CD4-positive, alpha-beta T cell (primary cell): Measurements from ENCODE around the gene CTNNA3. TPM values are rescaled to one million over a fixed set of nuclear protein-coding genes. Genes with fewer than 3 reads are reported as not detected.

ENCODE experiments used
- ATAC-seq: fragments of 200-7000 bp; cut with Tn5 transposase; one replicate; pipeline ENCODE4 v1.10.0; 2022; ENCODE audit warnings: mild to moderate bottlenecking; ENCODE audit not compliant: poor library complexity
- CTCF ChIA-PET: fragments of 350-600 bp; sonication (Branson Sonifier 250); formaldehyde crosslinking; loops from one replicate; lab custom pipeline; 2021; ENCODE audit warnings: antibody characterized with exemption, inconsistent platforms; lab: Charles Lee
- POLR2A ChIA-PET: fragments of 350-600 bp; sonication (Branson Sonifier 250); formaldehyde crosslinking; loops from one replicate; lab custom pipeline; 2021; ENCODE audit warnings: antibody characterized with exemption, inconsistent platforms; lab: Charles Lee
- DNase-seq, 14 experiments: peaks; one replicate each; pipeline ENCODE4 v3.0.0-alpha.2; 2013 to 2020; ENCODE audit warnings: mixed read lengths in 2 of 14
- H3K27ac ChIP-seq, 2 donors: one replicate each; pipeline versions ENCODE4 v1.5.1 to v1.7.0; 2013; ENCODE audit warnings: low read length in 2 of 2, low read depth in 1 of 2, mild to moderate bottlenecking in 1 of 2
- H3K27me3 ChIP-seq, 2 experiments: 1 replicate in 1 of 2; 2 replicates in 1 of 2; pipeline versions ENCODE4 v1.6.1 to v1.7.0; 2013; ENCODE audit warnings: low read length in 2 of 2, control low read depth in 1 of 2, mild to moderate bottlenecking in 1 of 2, moderate library complexity in 1 of 2; ENCODE audit not compliant: insufficient read depth in 2 of 2, control insufficient read depth in 1 of 2
- H3K36me3 ChIP-seq: one replicate; pipeline ENCODE4 v1.6.1; 2013; ENCODE audit warnings: low read length, control low read depth; ENCODE audit not compliant: insufficient read depth
- H3K4me1 ChIP-seq: one replicate; pipeline ENCODE4 v1.6.1; 2013; ENCODE audit warnings: low read length, control low read depth; ENCODE audit not compliant: insufficient read depth
- H3K4me3 ChIP-seq: one replicate; pipeline ENCODE4 v1.5.1; 2013; ENCODE audit warnings: mild to moderate bottlenecking, low read length, moderate library complexity
- H3K9me3 ChIP-seq, 2 experiments: 1 replicate in 1 of 2; 2 replicates in 1 of 2; pipeline versions ENCODE4 v1.6.1 to v1.7.0; 2013; ENCODE audit warnings: low read length in 2 of 2, mild to moderate bottlenecking in 2 of 2, control low read depth in 1 of 2, moderate library complexity in 1 of 2; ENCODE audit not compliant: control insufficient read depth in 1 of 2, insufficient read depth in 1 of 2
- H3K27ac Mint-ChIP-seq: one replicate; pipeline ENCODE4 v1.8.0; 2020; ENCODE audit warnings: mixed read lengths
- H3K27me3 Mint-ChIP-seq: one replicate; pipeline ENCODE4 v1.8.0; 2021; ENCODE audit warnings: mixed read lengths
- H3K36me3 Mint-ChIP-seq: one replicate; pipeline ENCODE4 v1.8.0; 2021; ENCODE audit warnings: low read depth, mixed read lengths
- H3K4me1 Mint-ChIP-seq: one replicate; pipeline ENCODE4 v1.8.0; 2021; ENCODE audit warnings: low read depth, mixed read lengths
- H3K4me3 Mint-ChIP-seq: one replicate; pipeline ENCODE4 v1.8.0; 2020; ENCODE audit warnings: mild to moderate bottlenecking, mixed read lengths
- H3K9me3 Mint-ChIP-seq: one replicate; pipeline ENCODE4 v1.8.0; 2020; ENCODE audit warnings: mixed read lengths
- intact Hi-C, 2 experiments: fragments of 100-400 bp; cut with DNase I in 1 of 2; cut with micrococcal nuclease in 1 of 2; formaldehyde crosslinking; loops; one replicate each; pipeline versions ENCODE4 v1.15.1 to v1.9.0; 2023 to 2025; cut with DNase I, micrococcal nuclease
- microRNA-seq: library from miRNA; unstranded; fragments of <30 nt; microRNA quantifications from one replicate; pipeline ENCODE4 v1.2.0, GENCODE V29; 2021; ENCODE audit warnings: borderline microRNAs expressed, borderline replicate concordance
- total RNA-seq, 174 experiments: library from RNA in 2 of 174; stranded (reverse) in 2 of 174; gene quantifications; one replicate each; pipeline ENCODE4 v1.2.3 and lab custom pipeline; 2021 to 2026
- TF ChIP-seq, protein P1 (sequence below): fragments of 200-600 bp; IDR thresholded peaks from one replicate; pipeline ENCODE4 v1.8.0; 2022; ENCODE audit warnings: antibody characterized with exemption, mild to moderate bottlenecking

The CTNNA3 gene
- total RNA-seq, 2 experiments from 2014 or later, result 0.80 TPM; not detected in 1

DNA sequence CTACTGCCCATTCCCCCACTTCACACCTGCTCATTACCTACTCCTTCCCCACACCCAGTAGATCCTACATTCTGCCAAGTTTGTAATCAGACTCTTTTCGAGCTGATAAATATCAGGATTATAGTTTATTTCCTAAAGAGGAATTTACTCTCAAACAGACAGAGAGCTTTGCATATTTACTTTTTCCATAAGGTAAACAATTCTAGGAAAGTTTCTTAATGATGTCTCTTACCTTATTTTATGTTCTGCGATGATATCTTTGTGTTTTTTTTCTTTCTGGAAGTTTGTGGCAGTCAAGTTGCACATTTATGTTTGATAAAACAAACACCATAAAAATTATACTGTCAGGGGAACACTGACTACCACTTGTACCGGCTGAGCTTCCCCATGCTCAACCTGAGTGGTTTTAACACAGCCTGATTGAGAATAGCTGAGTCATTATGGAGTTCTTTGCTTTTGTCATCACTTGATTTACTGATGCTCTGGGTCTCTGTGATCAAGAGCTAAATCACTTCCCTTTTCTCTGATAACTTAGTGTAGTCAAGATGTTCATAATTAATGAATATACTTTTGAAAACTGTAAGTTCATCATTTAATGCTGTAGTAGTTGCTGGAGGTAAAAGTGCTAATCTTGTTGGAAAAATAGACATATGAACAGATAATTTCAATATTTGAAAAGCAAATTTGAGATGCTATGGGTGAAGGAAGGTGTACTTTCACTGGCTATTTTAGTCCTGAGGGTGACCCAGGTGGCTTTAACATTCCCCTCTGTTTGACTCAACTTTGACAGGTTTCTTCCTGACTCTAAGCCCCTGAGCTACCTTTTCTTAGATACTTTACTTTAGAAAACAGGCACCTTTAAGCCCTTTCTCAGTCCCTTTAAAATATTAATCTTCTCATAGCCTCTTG is 1804.7 kb downstream of the CTNNA3 start:
- POLR2A ChIA-PET, result no interaction called here
- Mint-ChIP-seq H3K9me3 (peaks cover 2% of the 10 kb centered on the region), H3K27me3 (no peaks in the 10 kb centered on the region), H3K4me1 (no peaks in the 10 kb centered on the region), H3K27ac (no peak overlapping the region), H3K36me3 (no peaks in the 10 kb centered on the region), H3K4me3 (no peak overlapping the region)
- ATAC-seq (no peak), DNase-seq (no peak)
- TF ChIP-seq, protein P1, sequence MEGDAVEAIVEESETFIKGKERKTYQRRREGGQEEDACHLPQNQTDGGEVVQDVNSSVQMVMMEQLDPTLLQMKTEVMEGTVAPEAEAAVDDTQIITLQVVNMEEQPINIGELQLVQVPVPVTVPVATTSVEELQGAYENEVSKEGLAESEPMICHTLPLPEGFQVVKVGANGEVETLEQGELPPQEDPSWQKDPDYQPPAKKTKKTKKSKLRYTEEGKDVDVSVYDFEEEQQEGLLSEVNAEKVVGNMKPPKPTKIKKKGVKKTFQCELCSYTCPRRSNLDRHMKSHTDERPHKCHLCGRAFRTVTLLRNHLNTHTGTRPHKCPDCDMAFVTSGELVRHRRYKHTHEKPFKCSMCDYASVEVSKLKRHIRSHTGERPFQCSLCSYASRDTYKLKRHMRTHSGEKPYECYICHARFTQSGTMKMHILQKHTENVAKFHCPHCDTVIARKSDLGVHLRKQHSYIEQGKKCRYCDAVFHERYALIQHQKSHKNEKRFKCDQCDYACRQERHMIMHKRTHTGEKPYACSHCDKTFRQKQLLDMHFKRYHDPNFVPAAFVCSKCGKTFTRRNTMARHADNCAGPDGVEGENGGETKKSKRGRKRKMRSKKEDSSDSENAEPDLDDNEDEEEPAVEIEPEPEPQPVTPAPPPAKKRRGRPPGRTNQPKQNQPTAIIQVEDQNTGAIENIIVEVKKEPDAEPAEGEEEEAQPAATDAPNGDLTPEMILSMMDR, result no peak
- intact Hi-C loops, result no loop called here
- Histone ChIP-seq H3K36me3 (no peaks in the 10 kb centered on the region), H3K4me3 (no peak overlapping the region), H3K4me1 (no peaks in the 10 kb centered on the region), H3K27me3 (no peaks in the 10 kb centered on the region), H3K27ac (no peak overlapping the region), H3K9me3 (no peaks in the 10 kb centered on the region)
- CTCF ChIA-PET, result no interaction called here

DNA sequence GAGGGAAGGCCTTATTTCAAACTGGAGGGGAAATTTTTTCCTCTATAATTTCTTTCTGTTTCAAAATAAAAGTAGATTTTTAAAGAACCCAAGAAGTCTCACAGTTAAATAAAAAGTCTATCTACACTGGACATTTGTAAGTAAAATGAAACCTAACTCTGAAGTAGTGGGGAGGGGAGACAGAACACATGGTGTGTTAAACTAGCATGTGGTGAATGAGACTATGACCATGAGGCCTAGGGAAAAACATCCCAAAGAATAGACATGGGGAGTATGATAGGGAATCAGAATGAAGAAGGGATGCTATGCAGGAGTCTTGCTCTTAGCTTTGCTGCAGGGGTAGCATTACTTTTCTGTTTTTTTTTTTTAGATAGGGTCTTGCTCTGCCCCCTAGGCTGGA is 1831.5 kb downstream of the CTNNA3 start:
- POLR2A ChIA-PET, result no interaction called here
- DNase-seq (no peak), ATAC-seq (no peak)
- Histone ChIP-seq H3K4me1 (no peaks in the 10 kb centered on the region), H3K27ac (no peak overlapping the region), H3K27me3 (no peaks in the 10 kb centered on the region), H3K4me3 (no peak overlapping the region), H3K9me3 (no peaks in the 10 kb centered on the region), H3K36me3 (no peaks in the 10 kb centered on the region)
- Mint-ChIP-seq H3K36me3 (no peaks in the 10 kb centered on the region), H3K27me3 (no peaks in the 10 kb centered on the region), H3K27ac (no peak overlapping the region), H3K4me1 (no peaks in the 10 kb centered on the region), H3K4me3 (no peak overlapping the region), H3K9me3 (peaks cover 8% of the 10 kb centered on the region)
- intact Hi-C loops, result no loop called here
- CTCF ChIA-PET, result interaction anchor here (1.0 kb wide), 1 partner anchor 13 kb away, joined by 3 read pairs; no protein-coding TSS in a partner anchor
- TF ChIP-seq, protein P1, result no peak

DNA sequence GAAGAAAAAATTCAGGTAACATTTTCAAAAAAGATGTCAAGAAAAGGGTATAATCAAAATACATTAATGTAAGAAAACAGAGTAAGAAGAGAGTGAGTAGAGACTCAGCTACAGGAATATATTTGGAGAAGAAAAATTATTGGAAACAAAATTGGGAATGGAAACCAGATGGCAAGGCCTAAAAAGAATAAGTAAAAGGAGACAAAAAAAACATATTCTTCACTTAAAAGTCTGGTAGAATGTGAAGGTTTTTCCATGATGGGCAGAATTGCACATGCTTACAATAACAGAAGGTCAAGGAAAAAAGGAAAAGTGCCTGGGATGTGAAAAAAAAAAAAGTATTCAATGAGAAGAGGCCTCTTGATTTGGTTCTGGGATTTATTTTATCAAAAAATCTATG is 1832.0 kb downstream of the CTNNA3 start:
- Mint-ChIP-seq H3K36me3 (no peaks in the 10 kb centered on the region), H3K27me3 (no peaks in the 10 kb centered on the region), H3K27ac (no peak overlapping the region), H3K4me1 (no peaks in the 10 kb centered on the region), H3K9me3 (peaks cover 8% of the 10 kb centered on the region), H3K4me3 (no peak overlapping the region)
- H3K36me3 ChIP-seq, result no peaks in the 10 kb centered on the region
- CTCF ChIA-PET, result no interaction called here
- H3K9me3 ChIP-seq, result no peaks in the 10 kb centered on the region
- H3K4me1 ChIP-seq, result no peaks in the 10 kb centered on the region
- no peak for ATAC-seq
- no peaks in the 10 kb centered on the region for H3K27me3 ChIP-seq
- POLR2A ChIA-PET, result no interaction called here
- intact Hi-C loops, result no loop called here
- DNase-seq, result no peak
- H3K4me3 ChIP-seq, result no peak overlapping the region
- TF ChIP-seq, protein P1, result no peak
- no peak overlapping the region for H3K27ac ChIP-seq

Small RNA genes within 50 kb of the gene (microRNA-seq; reads per million reads assigned to microRNA genes)
- gene MIR7151, result not detected

Other genes with a start within 250 kb of the CTNNA3 start
- gene DNAJC12, start 142.0 kb upstream of the CTNNA3 start, total RNA-seq, result not detected
- gene SIRT1, start 188.5 kb upstream of the CTNNA3 start, total RNA-seq, result 10 to 100 TPM; 57.6 to 62.9 TPM